ENCODE data around the gene ANKRD34B.

- TF ChIP-seq ZNF543 (CRISPR knock-in tag; IDR thresholded peaks at IDR 0.05): no peak
- no peak for TF ChIP-seq ATF2 (CRISPR knock-in tag; IDR thresholded peaks at IDR 0.05)
- no peak for TF ChIP-seq HDAC2 (CRISPR knock-in tag; IDR thresholded peaks at IDR 0.05)
These were observed 3.0 kb upstream of the ANKRD34B start for GRCh38 chr5:80573062-80573461.
